ENCODE results near the gene TMCC2.

DNA sequence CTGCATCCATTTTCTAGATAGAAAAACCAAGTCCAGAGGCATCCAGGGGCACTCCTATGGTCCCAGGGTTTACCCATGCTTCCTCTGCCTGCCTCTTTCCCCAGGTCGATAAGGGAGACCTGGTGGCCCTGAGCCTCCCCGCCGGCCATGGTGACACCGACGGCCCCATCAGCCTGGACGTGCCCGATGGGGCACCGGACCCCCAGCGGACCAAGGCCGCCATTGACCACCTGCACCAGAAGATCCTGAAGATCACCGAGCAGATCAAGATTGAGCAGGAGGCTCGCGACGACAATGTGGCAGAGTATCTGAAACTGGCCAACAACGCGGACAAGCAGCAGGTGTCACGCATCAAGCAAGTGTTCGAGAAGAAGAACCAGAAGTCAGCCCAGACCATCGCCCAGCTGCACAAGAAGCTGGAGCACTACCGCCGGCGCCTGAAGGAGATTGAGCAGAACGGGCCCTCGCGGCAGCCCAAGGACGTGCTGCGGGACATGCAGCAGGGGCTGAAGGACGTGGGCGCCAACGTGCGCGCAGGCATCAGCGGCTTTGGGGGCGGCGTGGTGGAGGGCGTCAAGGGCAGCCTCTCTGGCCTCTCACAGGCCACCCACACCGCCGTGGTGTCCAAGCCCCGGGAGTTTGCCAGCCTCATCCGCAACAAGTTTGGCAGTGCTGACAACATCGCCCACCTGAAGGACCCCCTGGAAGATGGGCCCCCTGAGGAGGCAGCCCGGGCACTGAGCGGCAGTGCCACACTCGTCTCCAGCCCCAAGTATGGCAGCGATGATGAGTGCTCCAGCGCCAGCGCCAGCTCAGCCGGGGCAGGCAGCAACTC lies 41.3 kb downstream of the TMCC2 start:
- TF ChIP-seq, protein P1, sequence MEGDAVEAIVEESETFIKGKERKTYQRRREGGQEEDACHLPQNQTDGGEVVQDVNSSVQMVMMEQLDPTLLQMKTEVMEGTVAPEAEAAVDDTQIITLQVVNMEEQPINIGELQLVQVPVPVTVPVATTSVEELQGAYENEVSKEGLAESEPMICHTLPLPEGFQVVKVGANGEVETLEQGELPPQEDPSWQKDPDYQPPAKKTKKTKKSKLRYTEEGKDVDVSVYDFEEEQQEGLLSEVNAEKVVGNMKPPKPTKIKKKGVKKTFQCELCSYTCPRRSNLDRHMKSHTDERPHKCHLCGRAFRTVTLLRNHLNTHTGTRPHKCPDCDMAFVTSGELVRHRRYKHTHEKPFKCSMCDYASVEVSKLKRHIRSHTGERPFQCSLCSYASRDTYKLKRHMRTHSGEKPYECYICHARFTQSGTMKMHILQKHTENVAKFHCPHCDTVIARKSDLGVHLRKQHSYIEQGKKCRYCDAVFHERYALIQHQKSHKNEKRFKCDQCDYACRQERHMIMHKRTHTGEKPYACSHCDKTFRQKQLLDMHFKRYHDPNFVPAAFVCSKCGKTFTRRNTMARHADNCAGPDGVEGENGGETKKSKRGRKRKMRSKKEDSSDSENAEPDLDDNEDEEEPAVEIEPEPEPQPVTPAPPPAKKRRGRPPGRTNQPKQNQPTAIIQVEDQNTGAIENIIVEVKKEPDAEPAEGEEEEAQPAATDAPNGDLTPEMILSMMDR (IDR thresholded peaks at IDR 0.05): no peak
- TF ChIP-seq ZFX (IDR thresholded peaks at IDR 0.05; ENCODE audit: borderline replicate concordance): no peak
